Glutamatergic neuron (in vitro differentiated cells): ENCODE data around the gene MTHFD1L. TPM values are rescaled to one million over a fixed set of nuclear protein-coding genes. Genes with fewer than 3 reads are reported as not detected.

Source experiments
- DNase-seq: peaks from one replicate; pipeline ENCODE4 v3.0.0; 2022
- H3K27ac Mint-ChIP-seq: one replicate; pipeline ENCODE4 v1.8.0; 2020; ENCODE audit warnings: mild to moderate bottlenecking, mixed read lengths, inconsistent platforms; ENCODE audit not compliant: unreplicated experiment
- H3K27me3 Mint-ChIP-seq: one replicate; pipeline ENCODE4 v1.8.0; 2020; ENCODE audit warnings: mild to moderate bottlenecking, moderate library complexity, mixed read lengths, inconsistent platforms; ENCODE audit not compliant: unreplicated experiment
- H3K36me3 Mint-ChIP-seq: one replicate; pipeline ENCODE4 v1.8.0; 2020; ENCODE audit warnings: mild to moderate bottlenecking, mixed read lengths, inconsistent platforms; ENCODE audit not compliant: unreplicated experiment
- H3K4me1 Mint-ChIP-seq: one replicate; pipeline ENCODE4 v1.8.0; 2020; ENCODE audit warnings: mild to moderate bottlenecking, low read depth, mixed read lengths, inconsistent platforms; ENCODE audit not compliant: unreplicated experiment
- H3K4me3 Mint-ChIP-seq: one replicate; pipeline ENCODE4 v1.8.0; 2020; ENCODE audit warnings: mild to moderate bottlenecking, mixed read lengths, inconsistent platforms; ENCODE audit not compliant: unreplicated experiment
- H3K9me3 Mint-ChIP-seq: one replicate; pipeline ENCODE4 v1.8.0; 2020; ENCODE audit warnings: mild to moderate bottlenecking, moderate library complexity, mixed read lengths, inconsistent platforms; ENCODE audit not compliant: unreplicated experiment
- CTCF ChIP-seq: fragments of 200-600 bp; sonication (generic); IDR thresholded peaks from one replicate; pipeline ENCODE4 v1.5.0; 2021; ENCODE audit not compliant: partially characterized antibody, unreplicated experiment
- total RNA-seq: library from RNA; stranded (reverse); fragmentation: NEBNext Ultra II Directional; extraction: Animal tissue kit (Norgen Biotek cat#: 25700); gene quantifications from one replicate; pipeline ENCODE4 v1.2.1, GENCODE V29; 2021; ENCODE audit not compliant: unreplicated experiment

The MTHFD1L gene
- total RNA-seq, 1 donor from 2014 or later = 35.9 TPM

- peak overlapping the region; percentile 93 for H3K27ac Mint-ChIP-seq
- H3K4me1 Mint-ChIP-seq = peaks cover 33% of the 10 kb centered on the region
- H3K4me3 Mint-ChIP-seq = peak overlapping the region; percentile 68
- TF ChIP-seq CTCF = peak; percentile 24
- no peaks in the 10 kb centered on the region for H3K36me3 Mint-ChIP-seq
- DNase-seq = no peak
- peaks cover 4% of the 10 kb centered on the region for H3K27me3 Mint-ChIP-seq
- peaks cover 4% of the 10 kb centered on the region for H3K9me3 Mint-ChIP-seq
Observed at GRCh38 chr6:150894935-150895552, 29.5 kb downstream of the MTHFD1L start.

GRCh38 chr6:150895928-150896632, 30.6 kb downstream of the MTHFD1L start:
- peaks cover 4% of the 10 kb centered on the region for H3K9me3 Mint-ChIP-seq
- H3K4me1 Mint-ChIP-seq = peaks cover 39% of the 10 kb centered on the region
- no peak overlapping the region for H3K4me3 Mint-ChIP-seq
- H3K27me3 Mint-ChIP-seq = peaks cover 4% of the 10 kb centered on the region
- H3K27ac Mint-ChIP-seq = peak overlapping the region; percentile 76
- no peak for DNase-seq
- no peak for TF ChIP-seq CTCF
- H3K36me3 Mint-ChIP-seq = no peaks in the 10 kb centered on the region

- peaks cover 2% of the 10 kb centered on the region for H3K27me3 Mint-ChIP-seq
- peaks cover 44% of the 10 kb centered on the region for H3K4me1 Mint-ChIP-seq
- DNase-seq = no peak
- TF ChIP-seq CTCF = no peak
- no peak overlapping the region for H3K27ac Mint-ChIP-seq
- no peaks in the 10 kb centered on the region for H3K36me3 Mint-ChIP-seq
- no peak overlapping the region for H3K4me3 Mint-ChIP-seq
- H3K9me3 Mint-ChIP-seq = peaks cover 4% of the 10 kb centered on the region
Observed at GRCh38 chr6:150897400-150897943, 32.0 kb downstream of the MTHFD1L start.

GRCh38 chr6:150898399-150899170, 33.1 kb downstream of the MTHFD1L start:
- no peak overlapping the region for H3K27ac Mint-ChIP-seq
- H3K36me3 Mint-ChIP-seq = no peaks in the 10 kb centered on the region
- DNase-seq = no peak
- H3K4me3 Mint-ChIP-seq = no peak overlapping the region
- peaks cover 41% of the 10 kb centered on the region for H3K4me1 Mint-ChIP-seq
- peaks cover 4% of the 10 kb centered on the region for H3K9me3 Mint-ChIP-seq
- TF ChIP-seq CTCF = no peak
- H3K27me3 Mint-ChIP-seq = no peaks in the 10 kb centered on the region
